GM12892 (cell line): ENCODE data around the gene CHST9.
A peak's percentile ranks its signal among the peaks of the same experiment; 100 is the strongest.

Experiments used
- DNase-seq: peaks from one replicate; pipeline ENCODE4 v3.0.0; 2011; ENCODE audit not compliant: insufficient read length
- FAIRE-seq: peaks from 2 replicates; lab custom pipeline; 2011; peaks lifted over from hg19 to GRCh38; lab: Jason Lieb, UNC
- POLR2A ChIP-seq: IDR thresholded peaks from 2 replicates; pipeline ENCODE4 v1.6.1; 2011; ENCODE audit warnings: low read depth, low read length, control low read depth
- POLR2AphosphoS5 ChIP-seq: IDR thresholded peaks from 2 replicates; pipeline ENCODE4 v1.6.1; 2011; ENCODE audit warnings: low read depth, low read length, control low read depth
- TAF1 ChIP-seq: IDR thresholded peaks from 2 replicates; pipeline ENCODE4 v1.6.1; 2011; ENCODE audit warnings: low read depth, mild to moderate bottlenecking, control low read depth, low read length, borderline replicate concordance

Gene CHST9

GRCh38 chr18:26863921-26864497, 321.1 kb downstream of the CHST9 start:
- no peak for TF ChIP-seq TAF1
- no peak for TF ChIP-seq POLR2AphosphoS5
- no peak for TF ChIP-seq POLR2A
- DNase-seq (no peak), FAIRE-seq (no peak)

DNA sequence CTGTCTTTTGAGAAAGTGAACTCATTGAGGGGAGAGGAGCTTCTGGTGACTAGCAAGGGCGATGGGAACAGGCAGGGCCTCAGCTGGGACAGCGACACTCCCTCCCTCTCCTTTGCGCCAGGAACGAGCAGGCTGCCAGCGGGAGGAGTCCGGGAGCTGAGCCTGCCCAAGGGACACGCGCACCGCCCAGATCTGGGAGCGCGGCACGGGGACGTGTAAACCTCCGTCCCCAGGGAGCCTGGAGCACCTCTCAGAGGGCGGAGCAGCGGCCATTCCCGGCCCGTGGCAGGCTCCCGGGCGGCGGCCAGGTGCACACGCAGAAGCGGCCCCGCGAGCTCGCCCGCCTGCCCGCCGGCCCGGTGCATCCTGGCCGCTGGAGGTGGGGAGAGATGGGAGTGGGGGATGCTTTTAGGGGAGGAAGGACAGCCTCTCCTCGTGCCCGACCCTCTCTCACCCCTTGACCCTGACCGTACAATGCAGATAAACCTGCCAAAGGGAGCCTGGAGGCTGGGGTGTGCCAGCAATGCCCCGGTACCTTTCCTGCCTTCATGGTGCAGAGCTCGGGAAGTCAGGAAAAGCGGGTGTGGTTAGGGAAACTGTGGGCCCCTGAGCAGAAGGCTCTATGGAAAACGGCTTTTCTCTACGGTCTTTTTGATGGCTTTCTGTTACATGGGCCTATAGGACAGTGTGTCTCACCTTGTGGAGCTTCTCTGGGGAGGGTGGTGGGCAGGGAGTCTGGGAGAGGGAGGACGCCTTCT, 321.8 kb downstream of the CHST9 start:
- TF ChIP-seq TAF1 = no peak
- TF ChIP-seq POLR2A = no peak
- no peak for TF ChIP-seq POLR2AphosphoS5
- DNase-seq (no peak), FAIRE-seq (no peak)

DNA sequence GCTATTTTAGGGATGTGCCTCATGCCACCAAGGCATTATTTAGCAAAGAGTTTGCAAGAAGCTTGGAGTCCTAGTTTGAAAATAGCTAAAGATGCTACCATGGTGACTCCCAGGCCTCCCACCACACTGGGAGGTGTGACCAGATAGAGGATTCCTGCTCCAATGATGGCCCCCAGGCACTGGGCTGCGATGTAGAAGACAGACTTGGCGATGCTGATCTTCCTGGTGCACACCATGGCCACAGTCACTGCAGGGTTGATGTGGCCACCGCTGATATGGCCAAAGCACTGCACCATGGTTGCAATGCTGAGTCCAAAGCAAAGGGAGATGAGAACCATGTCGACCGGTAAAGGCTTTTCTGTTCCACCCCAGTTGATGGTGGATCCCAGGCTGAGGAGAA, 323.0 kb downstream of the CHST9 start:
- FAIRE-seq = peak; percentile 36
- no peak for TF ChIP-seq TAF1
- no peak for TF ChIP-seq POLR2A
- TF ChIP-seq POLR2AphosphoS5 = no peak

More for the DNA sequence above, 323.0 kb downstream of the CHST9 start:
- no peak for DNase-seq
